Astrocyte (in vitro differentiated cells and primary cell): ENCODE data around the gene SLC5A4. TPM values are rescaled to one million over a fixed set of nuclear protein-coding genes. Genes with fewer than 3 reads are reported as not detected.
"Not testable (repeated sequence)": the region's sequence is repeated elsewhere in the genome, so short reads cannot be mapped to it uniquely, and the experiment has no call there.

Experiments
- DNase-seq: peaks from one replicate; pipeline ENCODE4 v3.0.0-alpha.2; 2010; ENCODE audit warnings: low read depth
- FAIRE-seq: peaks from 2 replicates; lab custom pipeline; 2011; peaks lifted over from hg19 to GRCh38; lab: Jason Lieb, UNC
- H2AFZ ChIP-seq: 2 replicates; pipeline ENCODE4 v1.6.0; 2012; ENCODE audit warnings: low read depth, low read length, inconsistent platforms
- H3K27ac ChIP-seq: 2 replicates; pipeline ENCODE4 v1.5.1; 2011; ENCODE audit warnings: low read depth, low read length, inconsistent platforms
- H3K27me3 ChIP-seq: 2 replicates; pipeline ENCODE4 v1.6.0; 2011; ENCODE audit warnings: low read length, inconsistent platforms; ENCODE audit not compliant: insufficient read depth
- H3K36me3 ChIP-seq: 2 replicates; pipeline ENCODE4 v1.5.1; 2011; ENCODE audit warnings: low read length, inconsistent platforms; ENCODE audit not compliant: insufficient read depth
- H3K4me1 ChIP-seq: 2 replicates; pipeline ENCODE4 v1.5.1; 2011; ENCODE audit warnings: low read length, inconsistent platforms; ENCODE audit not compliant: insufficient read depth
- H3K4me2 ChIP-seq: 2 replicates; pipeline ENCODE4 v1.6.0; 2012; ENCODE audit warnings: low read length, inconsistent platforms
- H3K4me3 ChIP-seq: 2 replicates; pipeline ENCODE4 v1.5.1; 2011; ENCODE audit warnings: low read depth, mild to moderate bottlenecking, low read length, inconsistent platforms; ENCODE audit not compliant: insufficient read depth
- H3K79me2 ChIP-seq: 2 replicates; pipeline ENCODE4 v1.6.0; 2012; ENCODE audit warnings: mild to moderate bottlenecking, low read length, inconsistent platforms; ENCODE audit not compliant: insufficient read depth
- H3K9ac ChIP-seq: 2 replicates; pipeline ENCODE4 v1.6.0; 2012; ENCODE audit warnings: mild to moderate bottlenecking, low read length, inconsistent platforms
- H3K9me3 ChIP-seq: 2 replicates; pipeline ENCODE4 v1.5.1; 2012; ENCODE audit warnings: low read depth, mild to moderate bottlenecking, low read length, inconsistent platforms; ENCODE audit not compliant: insufficient read depth
- H4K20me1 ChIP-seq: 2 replicates; pipeline ENCODE4 v1.6.0; 2012; ENCODE audit warnings: low read length, inconsistent platforms; ENCODE audit not compliant: insufficient read depth
- H3K27ac Mint-ChIP-seq: one replicate; pipeline ENCODE4 v1.8.0; 2021; ENCODE audit warnings: mild to moderate bottlenecking, mixed read lengths; ENCODE audit not compliant: unreplicated experiment
- H3K27me3 Mint-ChIP-seq: one replicate; pipeline ENCODE4 v1.8.0; 2021; ENCODE audit warnings: low read depth, mixed read lengths; ENCODE audit not compliant: unreplicated experiment
- H3K36me3 Mint-ChIP-seq: one replicate; pipeline ENCODE4 v1.8.0; 2021; ENCODE audit warnings: low read depth, mixed read lengths; ENCODE audit not compliant: unreplicated experiment
- H3K4me1 Mint-ChIP-seq: one replicate; pipeline ENCODE4 v1.8.0; 2021; ENCODE audit warnings: low read depth, mixed read lengths; ENCODE audit not compliant: unreplicated experiment
- H3K4me3 Mint-ChIP-seq: one replicate; pipeline ENCODE4 v1.8.0; 2021; ENCODE audit warnings: mild to moderate bottlenecking, moderate library complexity, mixed read lengths; ENCODE audit not compliant: unreplicated experiment
- H3K9me3 Mint-ChIP-seq: one replicate; pipeline ENCODE4 v1.8.0; 2021; ENCODE audit warnings: mild to moderate bottlenecking, mixed read lengths; ENCODE audit not compliant: unreplicated experiment
- EZH2 ChIP-seq: IDR thresholded peaks from 2 replicates; pipeline ENCODE4 v1.6.1; 2012; ENCODE audit warnings: mild to moderate bottlenecking, low read length, inconsistent platforms; ENCODE audit not compliant: insufficient read depth
- total RNA-seq: library from RNA; stranded (reverse); gene quantifications from 2 replicates; pipeline ENCODE4 v1.2.1, GENCODE V29; 2021
- TF ChIP-seq, protein P1 (sequence below): IDR thresholded peaks from 2 replicates; pipeline ENCODE4 v1.5.1; 2011; ENCODE audit warnings: low read depth, mild to moderate bottlenecking, inconsistent platforms, low read length, moderate library complexity; ENCODE audit not compliant: insufficient read depth

The SLC5A4 gene
- total RNA-seq, 1 donor from 2014 or later, result 0.14 TPM

DNA sequence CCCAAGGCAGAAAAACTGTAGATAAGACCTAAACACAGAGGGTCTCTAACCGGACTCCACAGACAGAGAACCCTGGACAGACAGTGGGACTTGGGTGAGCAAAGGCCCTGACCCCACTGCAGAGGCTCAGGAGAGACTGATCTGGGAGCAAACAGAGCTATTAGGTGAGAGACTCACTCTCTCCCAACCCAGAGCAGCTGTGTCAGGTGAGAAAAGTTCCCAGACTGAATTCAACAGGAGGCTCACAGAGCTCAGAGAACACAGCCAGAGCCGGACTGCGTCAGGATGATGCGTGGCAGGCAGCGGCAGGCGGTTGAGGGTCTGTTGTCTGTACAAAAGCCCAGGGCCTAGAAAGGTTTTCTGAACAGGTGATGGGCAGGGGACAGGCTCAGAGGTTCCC lies 55.8 kb downstream of the SLC5A4 start:
- Histone ChIP-seq H3K4me2 (no peak overlapping the region), H3K4me3 (no peak overlapping the region), H3K27me3 (peaks cover 2% of the 10 kb centered on the region), H3K27ac (no peak overlapping the region), H4K20me1 (no peaks in the 10 kb centered on the region), H3K9me3 (no peaks in the 10 kb centered on the region), H3K79me2 (no peaks in the 10 kb centered on the region), H3K36me3 (no peaks in the 10 kb centered on the region), H3K9ac (no peak overlapping the region), H2AFZ (no peak overlapping the region), H3K4me1 (no peaks in the 10 kb centered on the region)
- FAIRE-seq (no peak), DNase-seq (no peak)
- Mint-ChIP-seq H3K4me1 (no peaks in the 10 kb centered on the region), H3K4me3 (no peak overlapping the region), H3K27ac (no peak overlapping the region), H3K27me3 (peaks cover 64% of the 10 kb centered on the region), H3K9me3 (peaks cover 5% of the 10 kb centered on the region), H3K36me3 (no peaks in the 10 kb centered on the region)
- TF ChIP-seq EZH2, result no peak
- TF ChIP-seq, protein P1, sequence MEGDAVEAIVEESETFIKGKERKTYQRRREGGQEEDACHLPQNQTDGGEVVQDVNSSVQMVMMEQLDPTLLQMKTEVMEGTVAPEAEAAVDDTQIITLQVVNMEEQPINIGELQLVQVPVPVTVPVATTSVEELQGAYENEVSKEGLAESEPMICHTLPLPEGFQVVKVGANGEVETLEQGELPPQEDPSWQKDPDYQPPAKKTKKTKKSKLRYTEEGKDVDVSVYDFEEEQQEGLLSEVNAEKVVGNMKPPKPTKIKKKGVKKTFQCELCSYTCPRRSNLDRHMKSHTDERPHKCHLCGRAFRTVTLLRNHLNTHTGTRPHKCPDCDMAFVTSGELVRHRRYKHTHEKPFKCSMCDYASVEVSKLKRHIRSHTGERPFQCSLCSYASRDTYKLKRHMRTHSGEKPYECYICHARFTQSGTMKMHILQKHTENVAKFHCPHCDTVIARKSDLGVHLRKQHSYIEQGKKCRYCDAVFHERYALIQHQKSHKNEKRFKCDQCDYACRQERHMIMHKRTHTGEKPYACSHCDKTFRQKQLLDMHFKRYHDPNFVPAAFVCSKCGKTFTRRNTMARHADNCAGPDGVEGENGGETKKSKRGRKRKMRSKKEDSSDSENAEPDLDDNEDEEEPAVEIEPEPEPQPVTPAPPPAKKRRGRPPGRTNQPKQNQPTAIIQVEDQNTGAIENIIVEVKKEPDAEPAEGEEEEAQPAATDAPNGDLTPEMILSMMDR, result no peak

DNA sequence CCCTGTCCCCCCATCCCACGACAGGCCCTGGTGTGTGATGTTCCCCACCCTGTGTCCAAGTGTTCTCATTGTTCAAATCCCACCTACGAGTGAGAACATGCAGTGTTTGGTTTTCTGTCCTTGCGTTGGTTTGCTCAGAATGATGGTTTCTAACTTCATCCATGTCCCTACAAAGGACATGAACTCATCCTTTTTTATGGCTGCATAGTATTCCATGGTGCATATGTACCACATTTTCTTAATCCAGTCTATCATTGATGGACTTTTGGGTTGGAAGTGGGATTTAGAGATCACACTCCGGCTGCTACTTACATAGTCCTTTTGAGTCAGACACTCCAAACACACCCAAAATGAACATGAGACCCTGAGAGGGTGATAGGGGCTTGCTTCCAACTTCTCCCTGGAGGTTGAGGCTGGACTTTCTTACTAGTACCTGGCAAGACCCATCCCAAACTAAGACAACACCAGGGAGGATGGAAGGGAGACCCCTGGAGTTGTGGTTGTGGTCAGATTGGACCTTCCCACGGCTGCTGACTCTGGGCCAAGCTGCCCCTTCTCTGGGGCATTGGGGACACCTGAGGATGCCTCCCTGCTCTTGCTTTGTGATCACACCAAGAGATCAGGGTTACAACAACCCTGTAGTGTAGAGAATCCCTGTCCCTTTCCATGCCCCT lies 57.5 kb downstream of the SLC5A4 start:
- H3K4me3 ChIP-seq, H2AFZ ChIP-seq, H3K9ac ChIP-seq, H3K36me3 ChIP-seq, H4K20me1 ChIP-seq, H3K9me3 ChIP-seq, H3K27ac ChIP-seq, DNase-seq, H3K36me3 Mint-ChIP-seq, FAIRE-seq, H3K27ac Mint-ChIP-seq, H3K4me1 Mint-ChIP-seq, H3K27me3 ChIP-seq, H3K4me3 Mint-ChIP-seq, H3K4me2 ChIP-seq, H3K9me3 Mint-ChIP-seq, H3K79me2 ChIP-seq, H3K4me1 ChIP-seq: not testable (repeated sequence)
- H3K27me3 Mint-ChIP-seq, result peaks cover 53% of the 10 kb centered on the region

DNA sequence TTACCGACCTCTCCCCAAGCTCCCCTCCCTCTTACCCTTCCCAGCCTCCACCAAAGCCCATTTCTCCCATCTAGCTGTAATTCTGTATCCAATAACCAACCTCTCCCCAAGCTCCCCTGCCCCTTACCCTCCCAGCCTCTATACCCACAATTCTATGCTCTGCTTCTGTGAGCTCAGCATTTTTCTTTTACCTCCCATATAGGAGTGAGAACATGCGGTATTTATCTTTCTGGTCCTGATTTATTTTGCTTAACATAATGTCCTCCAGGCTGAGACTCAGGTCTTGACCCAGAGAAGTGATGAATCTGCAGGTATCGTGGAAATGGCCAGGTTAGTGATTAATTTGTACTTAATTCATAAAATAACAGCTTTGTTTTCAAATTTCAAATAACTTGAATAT lies 59.2 kb downstream of the SLC5A4 start:
- not testable (repeated sequence) for DNase-seq, H3K27me3 ChIP-seq, H3K36me3 Mint-ChIP-seq, H3K9me3 ChIP-seq, H3K4me1 ChIP-seq, H3K4me3 Mint-ChIP-seq, H3K36me3 ChIP-seq, H3K79me2 ChIP-seq, H3K4me1 Mint-ChIP-seq, H3K27ac ChIP-seq, H3K9me3 Mint-ChIP-seq, H3K27ac Mint-ChIP-seq, H2AFZ ChIP-seq, H3K4me3 ChIP-seq, FAIRE-seq, H3K9ac ChIP-seq, H4K20me1 ChIP-seq, H3K4me2 ChIP-seq
- H3K27me3 Mint-ChIP-seq, result peaks cover 43% of the 10 kb centered on the region

DNA sequence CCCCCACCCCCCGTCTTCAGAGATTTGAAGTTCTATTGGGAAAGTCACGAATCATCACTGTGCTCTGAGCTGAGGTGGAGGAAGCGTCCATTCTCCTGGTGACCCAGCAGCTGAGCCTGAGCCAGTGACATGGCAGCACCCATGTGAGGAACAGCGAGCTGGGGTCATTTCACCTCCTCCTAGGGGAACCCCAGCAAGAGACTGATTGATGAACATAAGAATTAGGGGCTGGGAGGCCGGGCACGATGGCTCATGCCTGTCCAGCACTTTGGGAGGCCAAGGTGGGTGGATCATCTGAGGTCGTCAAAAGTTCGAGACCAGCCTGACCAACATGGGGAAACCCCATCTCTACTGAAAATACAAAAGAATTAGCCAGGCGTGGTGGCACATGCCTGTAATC lies 61.8 kb downstream of the SLC5A4 start:
- H3K4me2 ChIP-seq, DNase-seq, FAIRE-seq, H3K4me1 Mint-ChIP-seq, H2AFZ ChIP-seq, H3K27me3 ChIP-seq, H3K36me3 Mint-ChIP-seq, H3K27ac Mint-ChIP-seq, H3K4me3 Mint-ChIP-seq, H3K4me1 ChIP-seq, H3K9me3 Mint-ChIP-seq, H3K4me3 ChIP-seq, H3K9ac ChIP-seq, H4K20me1 ChIP-seq, H3K36me3 ChIP-seq, H3K9me3 ChIP-seq, H3K79me2 ChIP-seq, H3K27ac ChIP-seq: not testable (repeated sequence)
- peaks cover 30% of the 10 kb centered on the region for H3K27me3 Mint-ChIP-seq

DNA sequence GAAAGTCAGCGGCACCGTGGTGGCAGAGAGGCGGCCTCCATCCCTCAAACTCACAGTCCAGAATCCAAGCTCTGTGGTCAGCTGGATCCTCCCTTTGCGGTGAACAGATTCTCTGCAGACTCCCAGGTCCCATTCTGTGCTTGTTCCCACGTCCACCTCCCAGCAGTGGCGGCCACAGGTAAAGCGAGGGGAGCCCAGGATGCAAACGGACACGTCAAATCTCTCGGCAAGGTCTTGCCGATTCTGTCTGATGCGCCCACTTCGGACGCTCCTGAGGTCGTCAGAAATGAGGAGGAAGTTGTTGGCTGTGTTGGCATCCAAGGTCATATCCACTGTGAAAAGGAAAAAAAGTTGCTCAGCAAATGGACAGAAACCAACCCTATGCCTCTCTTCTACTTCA lies 64.1 kb downstream of the SLC5A4 start:
- not testable (repeated sequence) for DNase-seq, H4K20me1 ChIP-seq, H3K36me3 Mint-ChIP-seq

More for the DNA sequence above, 64.1 kb downstream of the SLC5A4 start:
- H3K9ac ChIP-seq, H3K79me2 ChIP-seq, H3K27ac Mint-ChIP-seq, H3K36me3 ChIP-seq, H3K4me3 Mint-ChIP-seq, H3K4me1 ChIP-seq, H3K27ac ChIP-seq, FAIRE-seq, H3K4me3 ChIP-seq, H3K9me3 ChIP-seq, H2AFZ ChIP-seq, H3K4me1 Mint-ChIP-seq, H3K27me3 ChIP-seq, H3K9me3 Mint-ChIP-seq, H3K4me2 ChIP-seq: not testable (repeated sequence)
- H3K27me3 Mint-ChIP-seq, result peaks cover 35% of the 10 kb centered on the region
